ENCODE data around the gene CLEC16A.

DNA sequence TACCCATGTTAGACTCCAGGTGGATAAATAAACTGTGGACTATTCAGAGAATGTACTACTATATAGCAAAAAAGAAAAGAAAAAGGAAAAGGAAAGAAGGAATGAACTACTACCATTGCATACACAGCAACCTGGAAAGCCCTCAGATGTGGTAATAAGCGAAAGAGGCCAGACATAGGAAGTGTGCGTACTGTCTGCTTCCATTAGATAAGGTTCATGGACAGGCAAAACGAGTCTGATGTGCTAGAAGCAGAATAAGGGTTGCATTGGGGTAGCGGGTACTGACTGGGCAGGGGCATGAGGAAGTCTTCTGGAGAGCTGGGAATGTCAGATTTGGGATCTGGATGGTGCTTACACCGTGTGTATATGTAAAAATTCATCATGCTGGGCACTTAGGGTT, 21.8 kb downstream of the CLEC16A start:
- TF ChIP-seq, protein P1, sequence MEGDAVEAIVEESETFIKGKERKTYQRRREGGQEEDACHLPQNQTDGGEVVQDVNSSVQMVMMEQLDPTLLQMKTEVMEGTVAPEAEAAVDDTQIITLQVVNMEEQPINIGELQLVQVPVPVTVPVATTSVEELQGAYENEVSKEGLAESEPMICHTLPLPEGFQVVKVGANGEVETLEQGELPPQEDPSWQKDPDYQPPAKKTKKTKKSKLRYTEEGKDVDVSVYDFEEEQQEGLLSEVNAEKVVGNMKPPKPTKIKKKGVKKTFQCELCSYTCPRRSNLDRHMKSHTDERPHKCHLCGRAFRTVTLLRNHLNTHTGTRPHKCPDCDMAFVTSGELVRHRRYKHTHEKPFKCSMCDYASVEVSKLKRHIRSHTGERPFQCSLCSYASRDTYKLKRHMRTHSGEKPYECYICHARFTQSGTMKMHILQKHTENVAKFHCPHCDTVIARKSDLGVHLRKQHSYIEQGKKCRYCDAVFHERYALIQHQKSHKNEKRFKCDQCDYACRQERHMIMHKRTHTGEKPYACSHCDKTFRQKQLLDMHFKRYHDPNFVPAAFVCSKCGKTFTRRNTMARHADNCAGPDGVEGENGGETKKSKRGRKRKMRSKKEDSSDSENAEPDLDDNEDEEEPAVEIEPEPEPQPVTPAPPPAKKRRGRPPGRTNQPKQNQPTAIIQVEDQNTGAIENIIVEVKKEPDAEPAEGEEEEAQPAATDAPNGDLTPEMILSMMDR (conservative IDR thresholded peaks at IDR 0.05; ENCODE audit: low read depth in 2 of 2), result no peak
- TF ChIP-seq EZH2 (IDR thresholded peaks at IDR 0.05; ENCODE audit: low read depth, unreplicated experiment), result no peak
- TF ChIP-seq EZH2phosphoT487 (IDR thresholded peaks at IDR 0.05; ENCODE audit: unreplicated experiment), result no peak

All from GM23338 (cell line).